ENCODE data around the gene IP6K3.

IP6K3 gene

DNA sequence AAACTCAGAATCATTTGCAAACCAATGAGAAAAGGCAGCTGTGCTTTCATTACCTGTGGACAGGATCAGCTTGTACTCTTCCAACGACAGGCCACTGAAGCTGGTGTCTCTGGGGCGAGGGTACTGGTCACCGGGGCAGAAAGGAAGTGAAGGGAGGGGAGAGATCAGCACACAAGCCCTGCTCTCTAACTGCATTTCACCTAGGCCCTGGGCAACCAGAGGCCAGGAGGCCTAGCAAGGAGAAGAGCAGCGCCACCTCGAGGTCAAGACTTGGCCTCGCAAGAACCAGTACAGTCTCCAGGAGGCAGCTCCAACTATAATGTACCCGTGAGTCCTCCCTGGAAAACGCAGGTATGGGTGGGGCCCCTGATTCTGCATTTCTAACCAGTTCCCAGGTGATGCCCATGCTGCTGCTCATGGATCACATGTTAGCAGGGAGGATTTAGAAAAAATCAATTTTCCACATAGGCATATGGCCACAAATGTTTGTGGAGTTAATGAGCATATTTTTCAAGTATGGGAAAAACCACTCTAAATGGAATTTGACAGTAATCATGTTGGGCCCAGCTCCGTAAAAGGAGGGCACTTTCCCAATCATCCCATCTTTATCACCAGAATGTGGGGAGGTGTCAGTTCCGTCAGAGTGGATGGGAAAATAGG, 46.2 kb downstream of the IP6K3 start:
- DNase-seq: peak; percentile 74 to 83

DNA sequence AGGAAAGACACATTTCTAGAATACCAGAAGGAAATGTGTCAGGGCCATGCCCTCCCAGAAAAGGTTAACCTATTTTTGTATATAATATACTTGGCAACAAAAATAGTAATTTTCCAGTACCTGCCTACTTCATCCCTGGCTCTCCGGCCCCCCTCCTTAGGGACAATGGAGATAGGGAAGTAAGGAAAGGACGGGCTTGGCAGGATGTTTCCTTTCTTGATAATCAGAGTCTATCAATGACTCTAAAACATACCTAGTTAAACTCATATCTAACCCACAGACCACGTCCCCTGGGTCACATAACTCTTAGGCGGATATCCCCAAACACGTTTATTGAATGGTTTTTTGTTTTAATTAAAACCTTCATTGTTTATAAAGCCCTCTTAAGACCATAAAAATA, 47.0 kb downstream of the IP6K3 start:
- DNase-seq: no peak

DNA sequence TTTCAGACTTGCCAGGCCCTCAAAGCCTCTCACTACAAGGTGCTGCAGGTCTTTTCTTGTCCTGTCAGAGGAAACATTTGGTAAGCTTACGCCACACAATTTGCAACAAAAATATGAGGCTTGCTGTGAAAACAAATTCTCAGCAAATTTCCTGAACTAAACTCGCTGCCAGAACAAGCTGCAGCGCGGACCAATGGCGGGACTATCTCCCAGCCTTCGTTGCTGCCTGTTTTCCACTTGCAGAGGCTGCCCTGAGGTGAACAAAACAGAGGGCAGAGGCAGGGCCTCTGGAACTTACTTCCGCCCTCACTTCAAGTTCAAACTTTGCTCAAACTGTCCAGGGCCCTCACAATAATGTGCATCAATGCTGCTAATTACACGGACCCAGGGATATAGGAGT, 47.6 kb downstream of the IP6K3 start:
- DNase-seq: no peak

DNA sequence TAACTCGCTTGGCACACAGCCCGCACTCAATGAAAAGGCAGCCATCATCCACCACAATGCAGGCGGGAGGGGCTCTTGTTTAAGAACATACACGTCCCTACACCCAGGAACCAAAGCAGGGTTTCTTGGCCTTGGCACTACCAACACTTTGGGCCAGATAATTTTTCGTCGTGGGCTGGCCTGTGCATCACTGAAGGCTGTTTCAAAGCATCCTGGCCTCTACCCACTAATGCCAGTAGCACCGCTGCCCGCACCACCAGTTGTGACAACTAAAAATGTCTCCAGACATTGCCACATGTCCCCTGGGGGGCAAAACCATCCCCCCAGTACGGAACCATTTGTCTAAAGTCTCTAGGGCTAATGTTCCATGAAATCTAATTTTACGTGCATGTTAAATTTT, 48.2 kb downstream of the IP6K3 start:
- DNase-seq: no peak

DNA sequence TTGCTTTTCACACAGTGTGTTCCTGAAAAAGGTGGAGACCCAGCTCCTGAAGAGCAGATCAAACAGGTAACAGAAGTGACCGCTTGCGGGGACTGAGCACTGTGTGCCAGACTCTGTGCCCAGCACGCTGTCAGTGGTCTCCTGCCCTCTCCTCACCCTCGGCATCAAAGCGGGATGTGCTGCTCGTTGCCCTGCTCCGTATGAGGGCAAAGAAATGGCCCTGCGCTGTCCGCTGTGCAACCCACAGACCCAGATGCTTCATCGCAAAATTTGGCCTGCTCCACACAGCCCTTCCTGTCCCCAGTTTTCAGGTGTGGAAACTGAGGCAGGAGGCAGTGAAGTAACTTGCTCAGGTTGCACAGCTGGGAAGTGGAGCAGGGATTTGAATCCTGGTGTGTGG, 48.9 kb downstream of the IP6K3 start:
- DNase-seq: no peak

DNA sequence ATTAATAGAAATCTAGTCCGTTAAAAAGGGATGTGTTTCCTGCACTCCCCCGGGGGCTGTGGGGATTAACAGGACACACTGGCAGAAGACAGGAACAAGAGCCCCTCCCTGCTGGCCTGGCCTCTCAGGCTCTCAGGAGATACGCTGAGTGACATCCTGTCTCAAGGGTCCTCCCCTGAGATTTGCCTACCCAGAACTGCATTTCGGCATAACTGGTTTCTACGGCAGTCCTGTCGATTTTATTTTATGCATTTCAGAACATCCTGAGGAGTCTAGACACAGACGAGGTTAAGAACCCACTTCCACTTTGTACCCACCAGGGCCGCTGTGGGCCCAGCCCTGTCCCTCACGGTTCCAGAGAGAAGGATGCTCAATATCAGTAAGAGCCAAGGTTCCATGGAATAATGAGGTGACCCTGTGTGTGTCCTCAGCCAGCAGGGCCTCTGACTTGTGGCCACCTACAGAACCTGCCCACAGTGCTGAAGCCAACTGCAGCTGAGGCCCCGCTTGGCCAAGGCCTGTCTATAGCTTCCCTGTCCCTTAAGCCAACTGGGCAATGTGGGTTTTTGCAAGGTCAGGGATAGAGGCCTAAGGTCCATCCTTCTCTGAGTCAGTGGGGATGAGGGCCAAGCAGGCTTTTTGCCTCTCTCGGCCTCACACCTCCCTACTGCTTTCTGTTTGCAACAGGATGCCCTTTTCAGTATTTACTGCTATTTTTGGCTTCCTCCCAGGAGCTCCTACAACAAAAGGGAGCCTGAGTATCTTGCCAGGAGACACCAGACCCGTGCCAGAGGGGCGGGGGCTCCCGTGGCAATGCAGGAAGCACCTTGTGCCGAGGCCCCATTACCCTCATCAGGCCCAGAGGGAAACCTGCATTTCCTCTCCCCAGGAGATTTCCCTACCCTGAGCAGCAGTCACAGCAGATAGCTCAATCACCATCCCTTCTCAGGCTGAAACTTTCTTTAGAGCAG, 49.9 kb downstream of the IP6K3 start:
- peak; percentile 13 to 37 for DNase-seq

DNA sequence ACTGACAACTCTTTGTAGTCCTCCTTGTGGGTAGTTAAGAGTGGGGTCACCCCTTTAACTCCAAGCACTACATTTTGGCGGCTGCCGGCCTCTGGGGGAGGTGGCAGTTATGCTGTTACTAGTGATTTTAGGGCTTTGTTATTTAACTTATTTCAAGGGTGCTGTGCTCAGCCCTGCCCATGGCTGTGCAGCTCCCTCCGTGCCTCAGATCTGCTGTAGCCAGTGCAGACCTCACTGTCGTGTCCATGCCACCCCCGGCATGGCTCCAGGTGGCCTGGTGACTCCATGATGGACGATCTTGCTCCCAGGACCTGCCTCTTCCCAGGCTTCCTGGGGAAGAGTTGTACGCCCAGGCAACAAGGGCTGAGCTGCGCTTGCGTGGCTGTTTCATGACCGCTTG, 50.6 kb downstream of the IP6K3 start:
- no peak for DNase-seq

DNA sequence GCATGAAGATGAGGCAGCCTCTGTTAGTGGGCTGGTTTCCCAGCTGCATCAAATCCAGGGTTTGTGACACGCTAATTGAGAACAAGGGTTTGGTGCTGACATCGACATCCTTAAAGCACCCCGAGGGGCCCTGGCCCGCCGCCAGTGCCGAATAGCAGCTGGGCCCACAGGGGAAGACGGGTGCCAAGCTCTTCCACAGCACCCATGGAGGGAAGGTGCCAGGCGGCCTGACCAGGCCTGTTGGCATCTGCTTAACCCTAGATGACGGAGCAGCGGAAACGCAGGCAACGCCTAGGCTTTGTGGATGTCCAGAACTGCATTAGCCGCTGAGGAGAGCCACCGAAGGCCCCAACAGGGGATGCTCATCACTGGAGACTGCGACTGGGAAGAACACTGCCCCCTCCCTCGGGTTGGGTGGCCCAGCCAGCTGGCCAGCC, 51.2 kb downstream of the IP6K3 start:
- no peak for DNase-seq

DNA sequence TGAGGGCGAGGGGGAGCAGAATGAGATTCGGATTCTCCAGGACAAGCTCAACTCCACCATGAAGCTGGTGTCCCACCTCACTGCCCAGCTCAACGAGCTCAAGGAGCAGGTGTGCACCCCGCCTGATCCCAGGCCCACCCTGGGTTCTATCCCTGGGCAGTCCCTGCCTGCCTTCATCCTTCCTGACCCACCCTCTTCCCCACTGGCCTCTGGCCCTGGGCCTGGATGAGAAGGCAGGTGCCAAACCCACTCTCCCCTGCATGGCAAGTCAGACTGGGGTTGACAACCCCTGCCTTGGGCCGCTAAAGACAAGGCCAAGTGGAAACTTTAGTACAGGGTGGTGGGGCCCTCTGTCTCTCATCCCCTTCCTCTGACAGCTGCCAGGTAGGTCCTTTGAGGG, 51.7 kb downstream of the IP6K3 start:
- no peak for DNase-seq

DNA sequence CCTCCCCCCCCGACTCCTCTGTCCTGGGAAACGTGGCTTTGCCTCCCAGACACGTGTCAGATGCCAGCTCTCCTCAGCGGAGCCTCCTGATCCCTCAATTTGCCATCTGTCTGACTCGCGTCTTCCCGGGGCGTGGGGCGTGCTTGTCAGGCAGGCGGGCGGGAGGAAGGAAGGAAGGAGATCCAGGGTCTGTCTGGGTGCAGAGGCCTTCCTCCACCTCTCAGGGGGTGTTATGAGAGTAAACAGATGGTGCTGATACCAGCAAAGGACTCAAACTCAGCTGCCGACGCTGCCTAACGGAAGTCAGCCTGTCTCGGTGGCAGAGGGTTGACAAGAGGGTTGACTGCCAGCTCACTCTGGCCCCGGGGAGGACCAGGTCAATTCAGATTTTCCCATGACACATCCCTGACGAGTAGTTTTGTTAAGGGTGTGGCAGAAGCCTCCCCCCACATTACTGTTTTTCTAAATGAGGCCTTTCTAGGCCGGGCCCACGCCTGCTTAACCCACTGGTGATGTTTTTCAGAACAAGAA, 52.2 kb downstream of the IP6K3 start:
- DNase-seq: peak; percentile 58 to 81

DNA sequence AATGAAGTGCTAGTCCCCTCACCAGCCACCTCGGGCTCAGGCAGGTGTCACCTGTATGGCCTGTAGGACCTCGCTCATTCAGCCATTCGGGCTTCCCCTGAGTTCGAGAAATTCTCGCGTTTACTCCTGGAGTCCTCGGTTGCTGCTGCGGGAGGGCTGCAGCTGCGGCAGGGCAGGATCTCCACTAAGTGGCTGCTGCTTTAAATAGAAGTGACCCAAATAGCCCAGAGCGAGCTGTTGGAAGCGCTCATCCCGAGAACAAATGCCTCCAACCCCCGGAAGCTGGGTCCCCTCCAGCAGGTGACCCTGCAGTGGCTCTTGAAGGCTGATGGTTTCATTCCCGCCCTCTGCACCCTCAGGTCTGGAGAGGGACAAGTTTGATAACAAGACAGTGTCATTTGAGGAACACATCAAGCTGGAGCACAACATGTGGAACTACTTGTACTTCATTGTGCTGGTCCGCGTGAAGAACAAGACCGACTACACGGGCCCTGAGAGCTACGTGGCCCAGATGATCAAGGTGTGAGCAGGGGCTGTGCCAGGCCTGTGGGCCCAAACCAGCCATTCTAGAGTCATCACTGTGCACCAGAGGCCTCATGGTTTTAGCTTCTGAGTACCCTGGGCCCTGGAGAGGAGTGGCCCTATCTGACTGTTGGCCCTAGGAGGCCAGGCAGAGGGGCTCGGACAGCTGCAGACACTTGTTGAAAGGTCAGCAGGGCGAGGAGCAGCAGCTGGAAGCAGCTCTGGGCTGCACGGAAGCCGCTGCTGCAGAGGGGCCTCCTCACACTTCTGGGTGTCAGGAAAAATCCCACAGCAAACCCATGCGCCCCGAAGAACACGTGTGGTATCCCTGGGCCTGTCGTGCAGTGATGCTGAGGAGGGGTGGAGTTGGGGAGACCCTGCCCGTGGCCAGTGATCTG, 53.3 kb downstream of the IP6K3 start:
- peak in 1 of 2 experiments; percentile 10 for DNase-seq

DNA sequence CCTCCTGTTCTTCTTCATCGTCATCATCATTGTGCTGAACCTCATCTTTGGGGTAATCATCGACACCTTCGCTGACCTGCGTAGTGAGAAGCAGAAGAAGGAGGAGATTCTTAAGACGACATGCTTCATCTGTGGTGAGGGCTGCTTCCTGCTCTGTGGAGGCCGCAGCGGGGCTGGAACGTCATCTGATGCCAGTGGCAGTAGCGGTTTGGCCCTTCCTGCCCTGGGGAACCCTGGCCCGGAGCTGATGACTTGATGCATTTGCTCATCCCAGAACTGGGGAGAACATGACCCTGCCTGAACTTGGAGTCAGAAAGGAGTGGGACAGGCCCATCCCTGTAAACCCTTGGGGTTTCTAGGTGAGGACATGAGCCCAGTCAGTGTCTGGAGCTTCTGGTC, 53.9 kb downstream of the IP6K3 start:
- peak; percentile 84 to 85 for DNase-seq

DNA sequence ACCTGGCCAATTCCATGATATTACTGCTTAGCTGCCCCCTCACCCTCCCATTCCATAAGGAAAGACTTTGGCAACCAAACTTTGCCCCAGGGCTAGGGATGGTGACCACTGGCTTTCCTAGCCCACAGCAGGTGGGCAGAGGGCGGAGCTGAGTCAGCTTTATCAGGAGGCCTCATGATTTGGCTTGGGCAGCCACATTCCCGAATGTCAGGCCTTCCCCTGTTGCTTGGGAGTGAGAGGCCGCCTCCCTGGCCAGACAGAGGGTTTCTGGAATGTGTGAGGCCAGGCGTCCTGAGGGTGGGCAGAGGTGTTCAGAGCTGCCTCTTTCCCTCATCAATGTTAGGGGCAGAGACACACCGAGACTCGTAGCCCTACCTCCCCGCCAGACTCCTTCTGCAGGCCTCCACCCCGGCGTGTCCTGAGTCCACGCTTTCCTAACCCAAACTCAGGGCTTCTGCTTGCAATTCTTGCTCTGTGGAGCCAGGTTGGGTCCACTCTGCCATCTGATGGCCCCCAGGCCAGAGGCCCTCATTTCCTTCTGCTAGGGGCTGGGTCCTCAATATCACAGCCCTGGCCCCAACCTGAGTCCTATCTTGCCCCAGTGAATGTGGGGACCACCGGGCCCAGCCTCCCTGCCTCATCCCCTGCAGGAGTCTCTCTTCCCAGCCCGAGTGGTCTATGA, 54.5 kb downstream of the IP6K3 start:
- DNase-seq: no peak

DNA sequence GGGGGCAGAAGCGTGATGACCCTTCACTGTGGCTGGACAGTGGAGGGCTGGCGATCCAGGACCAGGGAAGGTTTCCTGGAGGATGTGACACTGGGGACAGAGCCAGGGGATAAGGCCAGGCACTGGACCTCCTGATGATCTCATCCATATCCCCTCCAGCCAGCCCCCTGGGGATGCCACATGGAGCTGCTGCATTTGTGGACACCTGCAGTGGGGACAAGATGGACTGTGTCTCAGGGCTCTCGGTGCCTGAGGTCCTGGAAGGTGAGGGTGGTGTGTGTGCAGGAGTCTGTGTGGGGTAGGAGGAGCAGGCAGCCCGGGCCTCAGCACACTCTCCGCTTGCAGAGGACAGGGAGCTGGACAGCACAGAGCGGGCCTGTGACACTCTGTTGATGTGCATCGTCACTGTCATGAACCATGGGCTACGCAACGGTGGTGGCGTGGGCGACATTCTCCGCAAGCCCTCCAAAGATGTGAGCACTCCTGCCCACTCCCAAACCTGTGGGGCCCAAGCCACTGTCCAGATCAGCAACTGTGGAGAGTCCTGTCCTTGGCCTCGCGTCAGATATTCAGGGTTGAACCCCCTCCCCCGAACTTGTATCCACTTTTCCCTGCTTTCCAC, 55.1 kb downstream of the IP6K3 start:
- no peak for DNase-seq

DNA sequence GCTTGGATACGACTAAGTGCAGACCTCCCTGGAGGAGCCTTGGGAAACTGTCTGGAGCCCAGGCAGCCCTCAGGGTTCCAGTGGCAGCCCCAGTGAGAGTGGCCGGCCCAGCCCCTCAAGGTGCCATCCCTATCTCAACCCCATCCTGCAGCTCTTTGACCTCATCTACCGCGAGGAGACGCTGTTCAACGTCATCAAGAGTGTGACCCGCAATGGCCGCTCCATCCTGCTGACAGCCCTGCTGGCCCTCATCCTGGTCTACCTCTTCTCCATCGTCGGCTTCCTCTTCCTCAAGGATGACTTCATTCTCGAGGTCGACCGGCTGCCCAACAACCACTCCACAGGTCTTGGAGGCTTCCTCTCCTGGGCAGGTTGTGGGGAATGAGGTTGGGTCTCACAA, 55.9 kb downstream of the IP6K3 start:
- no peak for DNase-seq

DNA sequence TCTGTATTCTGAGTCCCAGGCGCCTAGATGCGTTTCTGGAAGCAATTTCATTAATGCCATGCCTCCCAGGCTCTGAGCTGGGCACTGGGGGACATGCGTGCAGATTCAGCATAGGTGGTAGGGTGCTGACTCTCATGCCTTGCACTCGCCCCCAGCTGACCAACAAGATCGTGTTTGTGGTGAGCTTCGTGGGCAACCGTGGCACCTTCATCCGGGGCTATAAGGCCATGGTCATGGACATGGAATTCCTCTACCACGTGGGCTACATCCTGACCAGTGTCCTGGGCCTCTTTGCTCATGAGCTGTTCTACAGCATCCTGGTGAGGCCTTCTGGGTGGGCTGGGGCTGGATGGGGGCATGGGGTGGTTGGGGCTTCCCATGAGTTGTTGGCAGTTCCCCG, 56.8 kb downstream of the IP6K3 start:
- no peak for DNase-seq

DNA sequence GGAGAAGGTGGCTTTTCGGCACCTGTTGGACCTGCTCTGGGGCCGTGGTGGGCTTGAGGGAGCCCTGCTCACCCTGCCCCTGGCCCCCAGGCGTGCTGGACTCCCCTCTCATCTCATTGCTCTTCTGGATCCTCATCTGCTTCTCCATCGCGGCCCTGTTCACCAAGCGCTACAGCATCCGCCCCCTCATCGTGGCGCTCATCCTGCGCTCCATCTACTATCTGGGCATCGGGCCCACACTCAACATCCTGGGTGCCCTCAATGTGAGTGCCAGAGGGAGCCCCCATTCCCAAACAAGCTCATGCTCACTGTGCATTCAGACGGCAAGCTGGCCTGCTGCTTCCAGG, 57.6 kb downstream of the IP6K3 start:
- DNase-seq: no peak

DNA sequence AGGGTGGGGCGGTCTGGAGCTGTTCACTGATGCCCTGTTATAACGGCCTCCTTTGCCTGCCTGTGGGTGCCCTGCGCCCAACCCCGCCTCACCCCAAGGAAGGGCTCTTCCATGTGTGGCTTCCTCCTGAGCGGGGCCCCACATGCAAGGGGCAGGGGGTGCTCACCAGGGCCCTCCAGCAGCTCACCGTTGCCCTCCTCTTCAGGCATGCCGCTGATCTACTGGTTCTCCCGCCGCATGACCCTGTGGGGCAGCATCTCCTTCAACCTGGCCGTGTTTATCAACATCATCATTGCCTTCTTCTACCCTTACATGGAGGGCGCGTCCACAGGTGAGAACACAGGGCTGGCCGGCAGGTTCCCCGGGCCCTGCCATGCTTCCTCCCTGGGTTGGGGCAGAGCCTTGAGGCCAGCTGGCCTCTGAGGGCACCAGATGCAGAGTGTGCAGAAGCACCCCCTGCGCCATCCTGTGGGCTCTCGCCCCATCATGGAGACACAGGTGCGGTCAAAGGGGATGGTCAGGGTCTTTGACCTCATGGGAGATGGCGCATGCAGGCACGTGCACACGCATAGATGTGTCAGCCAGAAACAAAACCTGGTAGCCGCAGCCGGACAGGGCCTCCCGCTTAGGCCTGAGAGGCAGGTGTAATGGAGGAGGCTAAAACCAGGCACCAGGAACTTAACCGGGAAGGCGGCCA, 58.1 kb downstream of the IP6K3 start:
- DNase-seq: no peak

DNA sequence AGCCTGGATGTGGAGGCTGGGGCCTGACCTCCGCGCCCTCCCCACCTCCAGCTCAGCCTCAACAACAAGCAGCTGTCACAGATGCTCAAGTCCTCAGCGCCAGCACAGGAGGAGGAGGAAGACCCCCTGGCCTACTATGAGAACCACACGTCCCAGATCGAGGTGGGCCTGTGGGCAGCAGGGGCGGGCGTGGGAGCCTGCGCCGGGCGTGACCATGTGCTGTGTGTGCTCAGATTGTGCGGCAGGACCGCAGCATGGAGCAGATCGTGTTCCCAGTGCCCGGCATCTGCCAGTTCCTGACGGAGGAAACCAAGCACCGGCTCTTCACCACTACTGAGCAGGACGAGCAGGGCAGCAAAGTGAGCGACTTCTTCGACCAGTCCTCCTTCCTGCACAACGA, 58.7 kb downstream of the IP6K3 start:
- DNase-seq: no peak

DNA sequence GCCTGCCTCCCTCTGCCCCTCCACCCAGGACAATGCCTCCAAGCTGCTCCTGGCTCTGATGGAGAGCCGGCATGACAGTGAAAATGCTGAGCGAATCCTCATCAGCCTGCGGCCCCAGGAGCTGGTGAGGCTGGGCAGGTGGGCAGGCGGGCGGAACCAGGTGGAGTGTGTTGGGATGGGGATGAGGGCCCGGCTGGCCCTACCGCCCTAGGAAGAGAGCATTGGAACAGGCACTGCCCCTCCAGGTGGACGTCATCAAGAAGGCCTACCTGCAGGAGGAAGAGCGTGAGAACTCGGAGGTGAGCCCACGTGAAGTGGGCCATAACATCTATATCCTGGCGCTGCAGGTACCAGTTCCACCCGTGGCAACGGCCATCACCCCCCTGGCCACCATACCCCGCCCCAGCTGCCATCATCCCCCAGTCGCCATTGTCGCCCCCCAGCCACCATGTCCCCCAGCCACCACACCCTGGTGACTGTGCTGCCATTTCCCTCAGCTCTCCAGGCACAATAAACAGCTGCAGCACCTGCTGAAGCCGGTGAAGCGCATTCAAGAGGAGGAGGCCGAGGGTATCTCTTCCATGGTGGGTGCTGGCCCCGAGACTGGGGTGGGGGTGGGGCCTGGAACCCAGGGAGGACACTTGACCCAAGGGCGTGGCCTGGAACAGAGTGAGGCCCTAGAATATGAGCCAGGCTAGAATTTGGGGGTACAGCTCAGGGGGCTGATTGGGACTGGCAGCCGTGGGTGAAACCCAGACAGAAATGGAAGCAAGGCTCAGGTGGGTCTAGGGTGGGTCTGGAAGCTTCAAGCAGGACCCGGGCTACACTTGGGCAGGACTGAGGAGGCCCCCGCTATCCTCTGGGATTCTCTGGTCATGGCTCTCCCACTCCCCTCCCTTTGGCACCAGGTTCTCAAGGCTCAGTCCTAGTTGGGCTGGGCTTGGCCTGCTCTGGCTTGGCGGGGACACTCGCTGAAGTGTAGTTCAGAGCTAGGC, 59.4 kb downstream of the IP6K3 start:
- no peak for DNase-seq

Measured in Kasumi-1 (cell line).